HG02571 (cell line): Measurements from ENCODE around the gene C13orf46.

Experiments used
- ATAC-seq: cut with Tn5 transposase; IDR thresholded peaks from one replicate; pipeline ENCODE4 v1.9.1; 2021; ENCODE audit warnings: mild to moderate bottlenecking, moderate library complexity; ENCODE audit not compliant: unreplicated experiment

The C13orf46 gene

DNA sequence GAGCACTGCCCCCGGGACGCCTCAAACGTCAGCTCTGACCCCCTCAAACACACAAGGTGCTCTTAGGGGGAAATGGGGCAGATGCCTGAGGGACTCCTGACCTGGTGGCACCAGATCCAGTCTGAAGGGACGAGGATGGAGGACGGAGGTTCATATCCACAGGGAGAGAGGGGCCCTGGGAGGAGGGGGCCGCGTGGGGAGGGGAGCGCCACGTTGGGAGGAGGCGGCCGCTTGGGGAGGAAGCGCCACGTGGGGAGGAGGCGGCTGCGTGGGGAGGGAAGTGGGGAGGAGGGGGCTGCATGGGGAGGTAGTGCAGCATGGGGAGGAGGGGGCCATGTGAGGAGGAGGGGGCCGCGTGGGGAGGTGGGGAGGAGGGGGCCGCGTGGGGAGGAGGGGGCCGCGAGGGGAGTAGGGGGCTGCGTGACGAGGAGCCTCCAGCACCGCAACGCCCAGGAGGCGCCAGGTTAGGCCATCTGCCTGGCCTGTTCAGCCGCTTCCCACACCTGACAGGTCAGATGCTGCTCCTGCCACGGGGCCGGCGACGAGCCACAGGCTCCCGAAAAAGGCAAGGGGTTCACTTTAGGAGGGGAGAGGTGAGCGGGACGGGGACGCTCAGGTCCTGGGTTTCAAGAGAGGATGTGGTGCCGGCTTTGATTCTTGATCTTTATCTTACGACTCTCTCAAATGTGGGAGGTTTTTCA is 36.7 kb upstream of the C13orf46 start:
- no peak for ATAC-seq

DNA sequence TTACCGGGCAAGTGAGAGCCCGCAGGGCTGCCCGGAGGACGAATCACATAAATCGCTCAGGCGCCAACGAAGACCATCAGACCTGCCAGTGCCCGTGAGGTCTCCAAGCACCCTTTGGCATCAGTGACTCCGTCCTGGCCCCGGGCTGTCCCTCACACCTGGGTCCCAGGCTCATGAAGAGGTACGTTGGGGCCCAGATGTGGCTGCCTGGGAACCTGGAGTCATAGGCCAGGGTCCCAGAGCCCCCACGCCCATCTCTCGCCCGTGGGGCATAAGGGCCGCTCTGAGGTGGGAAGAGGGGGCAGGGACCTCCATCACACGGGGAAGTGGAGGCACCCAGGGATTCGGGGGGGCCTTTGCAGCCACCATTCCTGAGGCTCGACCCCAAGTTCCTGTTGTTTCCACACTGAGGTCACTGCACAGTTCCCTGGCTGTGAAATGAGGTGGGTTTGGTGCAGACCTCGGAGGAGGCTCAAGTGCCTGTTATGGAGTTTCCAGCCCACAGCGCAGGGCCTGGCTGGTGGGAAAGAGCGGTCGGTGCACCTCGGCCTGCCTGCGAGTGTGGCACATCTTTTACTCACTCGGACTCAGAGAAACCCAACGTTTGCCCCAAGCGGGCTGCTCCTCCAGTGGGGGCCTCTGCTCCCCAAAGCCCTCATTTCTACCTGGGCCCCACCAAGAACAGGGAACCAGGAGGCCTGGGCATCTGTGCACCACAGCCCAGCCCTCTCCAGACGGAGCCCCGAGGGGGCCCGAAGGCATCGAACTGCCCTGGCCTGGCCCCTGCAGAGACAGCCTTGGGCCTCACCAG is 35.9 kb upstream of the C13orf46 start:
- ATAC-seq, result no peak

DNA sequence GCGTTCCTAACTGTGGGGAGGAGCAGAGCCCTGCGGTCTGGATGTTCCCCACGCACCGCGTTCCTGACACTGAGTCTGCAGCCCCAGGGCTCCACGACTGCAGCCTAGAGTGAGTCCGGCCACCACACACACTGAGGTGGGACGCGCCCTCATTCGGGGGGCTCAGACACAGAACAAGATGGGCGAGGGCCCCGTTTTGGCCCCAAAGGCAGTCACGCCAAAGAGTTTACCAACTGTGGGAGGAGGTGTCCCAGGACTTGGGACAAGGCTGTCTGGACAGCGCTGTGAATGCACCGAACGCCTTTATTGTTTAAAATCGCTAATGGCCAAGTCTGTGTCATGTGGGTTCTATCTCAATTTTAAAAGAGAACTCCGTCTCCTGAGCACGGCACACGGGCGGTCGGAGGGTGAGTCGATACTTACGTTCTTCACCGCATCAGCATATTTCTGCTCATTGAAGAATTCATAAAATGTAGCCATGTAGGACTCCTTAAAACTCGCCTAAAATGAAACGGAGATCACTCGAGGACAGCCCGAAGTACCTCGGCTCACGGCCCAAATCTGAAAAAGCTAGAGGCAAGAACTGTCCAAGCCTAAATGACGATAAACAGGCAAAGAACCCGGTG is 35.2 kb upstream of the C13orf46 start:
- no peak for ATAC-seq

- ATAC-seq, result no peak
These were observed 33.7 kb upstream of the C13orf46 start for GRCh38 chr13:114007566-114007965.

DNA sequence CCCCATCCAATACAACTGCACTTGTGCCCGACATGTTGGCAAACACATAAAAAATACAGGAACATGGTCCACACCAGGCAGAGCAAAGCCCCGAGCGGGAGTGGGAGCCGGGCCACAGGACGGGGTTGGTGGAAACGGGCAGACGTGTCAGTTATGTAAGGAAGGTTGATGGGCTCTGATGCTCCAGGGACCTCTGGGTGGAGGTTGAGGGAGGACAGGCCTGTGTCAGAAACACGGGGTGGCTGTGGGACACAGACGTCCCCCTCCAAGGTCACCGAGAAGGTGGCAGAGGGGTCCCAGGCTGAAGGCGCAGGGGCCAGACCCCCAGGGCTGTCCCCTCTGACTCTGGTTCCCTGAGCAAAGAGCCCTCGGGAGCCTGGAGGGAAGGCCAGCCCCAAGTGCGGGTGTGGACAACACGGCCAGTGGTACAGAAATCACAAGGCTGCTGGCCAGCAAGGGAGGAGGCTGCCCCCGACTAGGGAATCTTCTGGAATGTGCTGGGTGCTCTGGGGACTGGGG is 31.4 kb upstream of the C13orf46 start:
- no peak for ATAC-seq

DNA sequence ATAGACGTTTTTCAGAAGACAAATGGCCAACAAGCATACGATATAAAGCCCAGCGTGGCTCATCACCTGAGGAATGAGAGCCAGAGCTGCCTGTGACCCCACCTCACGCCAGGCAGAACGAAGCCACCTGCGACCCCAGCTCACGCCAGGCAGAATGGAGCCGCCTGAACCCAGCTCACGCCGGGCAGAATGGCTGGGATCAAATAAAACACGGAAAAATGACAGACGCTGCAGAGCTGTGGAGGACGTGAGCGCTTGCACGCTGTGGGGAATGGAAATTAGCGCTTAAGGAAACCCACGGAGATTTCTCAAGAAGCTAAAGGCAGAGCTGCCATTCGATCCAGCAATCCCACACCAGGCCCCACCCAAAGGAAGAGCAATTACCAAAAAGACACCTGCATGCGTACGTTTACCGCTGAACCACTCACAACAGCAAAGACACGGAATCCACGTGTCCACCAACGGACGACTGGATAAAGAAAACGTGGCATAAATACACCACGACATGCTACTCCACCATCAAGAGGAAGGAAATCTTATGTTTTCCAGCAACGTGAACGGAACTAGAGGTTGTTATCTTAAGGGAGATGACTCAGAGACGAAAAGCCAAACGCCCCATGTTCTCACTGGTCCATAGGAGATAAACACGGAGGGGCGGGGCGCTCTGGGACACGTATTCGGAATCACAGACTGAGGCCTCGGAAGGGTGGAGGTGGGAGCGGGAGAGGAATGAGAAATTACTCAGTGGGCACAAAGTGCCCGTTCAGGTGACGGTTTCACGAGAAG is 30.7 kb upstream of the C13orf46 start:
- no peak for ATAC-seq

GRCh38 chr13:114002771-114003321 is 29.0 kb upstream of the C13orf46 start:
- ATAC-seq, result no peak

DNA sequence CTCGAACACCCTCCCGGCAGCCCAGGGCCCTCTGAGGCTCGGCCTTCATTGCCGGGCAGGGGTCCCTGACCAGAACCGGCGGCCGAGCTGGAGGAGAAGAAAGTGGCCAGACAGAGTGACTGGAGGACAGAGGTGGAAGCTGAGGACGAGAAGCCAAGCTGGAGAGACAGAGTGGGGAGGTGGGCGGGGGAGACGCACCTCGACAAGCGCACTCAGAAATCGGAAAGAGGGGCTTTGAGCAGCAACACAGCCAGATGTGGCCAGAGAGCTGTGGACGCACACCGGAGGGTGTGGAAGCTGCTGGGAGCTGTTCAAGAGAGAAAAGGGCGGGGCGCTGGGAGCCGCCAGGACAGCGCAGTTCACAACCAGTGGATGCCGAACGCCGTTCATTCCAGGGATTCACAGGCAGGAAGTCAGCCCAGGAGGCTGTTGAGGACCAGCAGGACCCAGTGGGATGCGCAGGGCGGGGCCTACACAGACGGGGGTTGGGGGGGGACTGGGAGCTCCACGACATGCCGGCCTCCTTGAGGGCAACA is 28.2 kb upstream of the C13orf46 start:
- ATAC-seq, result no peak

DNA sequence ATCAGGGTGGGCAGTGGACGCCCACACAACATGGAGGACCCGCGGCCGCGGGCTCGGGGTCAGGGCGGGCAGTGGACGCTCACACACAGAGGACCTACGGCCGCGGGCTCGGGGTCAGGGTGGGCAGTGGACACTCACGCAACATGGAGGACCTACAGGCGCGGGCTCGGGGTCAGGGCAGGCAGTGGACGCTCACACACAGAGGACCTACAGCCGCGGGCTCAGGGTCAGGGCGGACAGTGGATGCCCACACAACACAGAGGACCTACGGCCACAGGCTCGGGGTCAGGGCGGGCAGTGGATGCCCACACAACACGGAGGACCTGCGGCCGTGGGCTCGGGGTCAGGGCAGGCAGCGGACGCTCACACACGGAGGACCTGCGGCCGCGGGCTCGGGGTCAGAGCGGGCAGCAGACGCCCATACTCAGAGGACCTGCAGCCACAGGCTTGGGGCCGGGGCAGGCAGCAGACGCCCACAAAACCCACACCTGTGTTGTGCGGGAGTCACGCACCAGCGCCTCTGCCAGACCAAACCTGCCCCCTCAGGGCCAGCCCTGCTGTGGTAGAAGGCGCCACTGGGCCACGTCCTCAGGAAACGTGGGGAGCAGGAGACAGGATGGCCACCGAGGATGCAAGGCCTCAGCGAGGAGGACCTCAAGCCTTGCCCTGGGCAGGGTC is 27.6 kb upstream of the C13orf46 start:
- ATAC-seq, result no peak

DNA sequence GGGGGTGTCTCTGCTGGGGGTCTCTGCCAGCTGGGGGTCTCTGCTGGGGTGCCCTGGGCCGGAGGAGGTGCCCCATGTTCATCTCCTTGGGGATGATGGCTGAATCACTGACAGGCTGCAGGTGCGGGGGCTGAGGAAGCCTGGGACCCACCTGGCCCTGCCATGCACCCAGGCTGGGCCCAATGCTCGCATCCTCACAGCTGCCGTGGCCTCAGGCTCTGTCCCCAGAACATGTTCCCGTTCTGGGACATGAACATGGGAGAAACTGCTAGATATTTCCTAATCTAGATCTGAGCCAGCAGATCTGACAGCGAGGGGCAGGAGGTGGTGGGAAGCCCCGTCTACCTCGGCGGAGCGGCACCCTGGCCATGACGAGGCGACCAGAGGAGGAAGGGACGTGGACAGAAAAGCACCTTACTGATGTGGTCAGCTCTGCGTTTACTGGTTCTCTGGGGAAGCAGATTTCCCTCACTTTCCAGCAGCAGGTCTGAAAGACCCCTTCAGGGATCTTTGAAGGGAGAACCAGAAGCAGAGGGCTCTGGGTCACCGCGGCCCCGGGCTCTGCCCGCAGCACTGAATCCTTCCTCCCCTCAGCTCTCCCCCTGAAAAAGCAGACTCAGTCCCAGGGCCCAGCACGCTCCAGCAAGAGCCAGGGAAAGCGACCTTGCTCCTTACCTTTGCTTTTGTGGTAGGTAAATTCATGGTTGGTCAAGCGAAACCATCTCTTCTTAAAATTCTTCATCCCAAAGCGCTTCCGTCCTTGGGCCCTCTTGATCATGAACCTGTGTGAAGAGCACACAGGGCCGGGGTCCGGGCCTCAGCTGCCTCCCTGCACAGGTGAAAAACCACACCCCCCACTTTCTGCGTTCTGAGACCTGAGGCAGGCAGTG is 26.5 kb upstream of the C13orf46 start:
- no peak for ATAC-seq

GRCh38 chr13:113999618-113999910 is 25.7 kb upstream of the C13orf46 start:
- ATAC-seq, result no peak

DNA sequence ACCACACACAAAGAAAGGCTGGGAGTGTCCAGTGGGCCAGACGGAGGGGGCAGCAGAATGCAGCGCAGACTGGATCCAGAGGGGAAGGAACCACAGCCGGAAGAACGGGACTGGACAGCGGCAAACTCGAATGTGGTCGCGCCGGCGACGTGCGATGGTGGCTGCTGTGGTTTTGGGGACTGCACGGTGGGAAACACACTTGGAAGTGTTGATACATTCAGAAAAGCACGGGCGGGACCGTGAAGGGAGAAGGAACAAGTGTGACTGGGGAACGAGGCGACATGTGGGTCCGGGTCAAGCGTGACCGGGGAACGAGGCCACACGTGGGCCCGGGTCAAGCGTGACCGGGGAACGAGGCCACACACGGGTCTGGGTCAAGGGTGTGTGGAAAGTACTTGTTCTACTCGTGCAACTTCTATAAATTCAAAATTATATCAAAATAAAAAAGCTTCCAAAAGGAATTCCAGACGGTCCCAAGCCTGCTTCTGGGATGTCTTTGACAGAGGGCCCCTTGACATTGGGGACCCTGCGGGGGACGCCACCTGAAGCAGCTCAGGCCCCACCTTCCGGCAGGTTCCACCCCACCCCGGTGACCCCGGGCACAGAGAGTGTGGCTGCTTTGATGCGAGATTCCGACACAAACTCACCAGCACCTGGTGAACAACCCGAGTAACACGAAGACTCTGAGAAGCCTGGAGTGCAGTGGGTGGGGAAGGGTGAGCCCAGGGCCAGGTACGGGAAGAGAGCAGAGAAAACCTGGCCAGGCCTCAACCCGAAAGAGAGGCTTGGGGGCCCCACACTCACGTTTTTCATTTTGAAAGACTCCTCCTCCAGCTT is 25.1 kb upstream of the C13orf46 start:
- no peak for ATAC-seq

- no peak for ATAC-seq
These were observed 24.2 kb upstream of the C13orf46 start for GRCh38 chr13:113997845-113998751.

- ATAC-seq, result no peak
These were observed 23.3 kb upstream of the C13orf46 start for GRCh38 chr13:113996912-113997745.

- ATAC-seq, result no peak
These were observed 22.4 kb upstream of the C13orf46 start for GRCh38 chr13:113996081-113996911.
